GM18508 (cell line): ENCODE results near the gene LRP10.
A peak's percentile ranks its signal among the peaks of the same experiment; 100 is the strongest.

Source experiments
- ATAC-seq: cut with Tn5 transposase; IDR thresholded peaks from one replicate; pipeline ENCODE4 v1.9.1; 2021; ENCODE audit warnings: moderate number of reproducible peaks; ENCODE audit not compliant: insufficient read depth, unreplicated experiment

LRP10 gene

DNA sequence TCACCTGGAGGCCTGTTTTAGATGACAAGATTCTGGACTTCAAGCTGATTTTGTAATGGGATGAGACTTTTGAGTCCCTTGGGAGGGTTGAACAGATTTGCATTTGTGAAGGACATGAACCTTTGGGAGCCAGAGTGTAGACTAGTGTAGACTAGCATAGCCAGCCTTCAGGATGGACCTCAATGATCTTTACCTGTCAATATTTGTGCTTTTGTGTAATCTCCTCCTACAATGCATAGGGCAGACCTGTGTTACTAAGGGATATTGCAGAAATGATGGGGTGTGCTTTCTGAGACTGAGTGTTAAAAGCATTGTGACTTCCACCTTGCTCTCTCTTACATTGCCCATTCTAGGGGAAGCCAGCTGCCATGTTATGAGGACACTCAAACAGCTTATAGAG is 9.9 kb upstream of the LRP10 start:
- ATAC-seq: no peak

DNA sequence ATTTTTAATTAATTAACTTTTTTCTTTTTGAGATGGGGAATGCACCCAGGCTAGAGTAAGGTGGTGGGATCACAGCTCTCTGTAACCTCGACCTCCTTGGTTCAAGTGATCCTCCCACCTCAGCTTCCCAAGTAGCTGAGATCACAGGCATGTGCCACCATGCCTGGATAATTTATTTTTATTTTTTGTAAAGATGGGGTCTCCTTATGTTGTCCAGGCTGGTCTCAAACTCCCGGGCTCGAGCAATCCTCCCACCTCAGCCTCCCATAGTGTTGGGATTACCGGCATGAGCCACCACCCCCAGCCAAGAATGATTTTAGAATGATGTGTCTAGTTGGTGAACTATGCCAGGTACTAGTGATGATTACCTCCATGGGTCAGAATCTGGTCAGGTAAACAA is 6.6 kb upstream of the LRP10 start:
- ATAC-seq: no peak

DNA sequence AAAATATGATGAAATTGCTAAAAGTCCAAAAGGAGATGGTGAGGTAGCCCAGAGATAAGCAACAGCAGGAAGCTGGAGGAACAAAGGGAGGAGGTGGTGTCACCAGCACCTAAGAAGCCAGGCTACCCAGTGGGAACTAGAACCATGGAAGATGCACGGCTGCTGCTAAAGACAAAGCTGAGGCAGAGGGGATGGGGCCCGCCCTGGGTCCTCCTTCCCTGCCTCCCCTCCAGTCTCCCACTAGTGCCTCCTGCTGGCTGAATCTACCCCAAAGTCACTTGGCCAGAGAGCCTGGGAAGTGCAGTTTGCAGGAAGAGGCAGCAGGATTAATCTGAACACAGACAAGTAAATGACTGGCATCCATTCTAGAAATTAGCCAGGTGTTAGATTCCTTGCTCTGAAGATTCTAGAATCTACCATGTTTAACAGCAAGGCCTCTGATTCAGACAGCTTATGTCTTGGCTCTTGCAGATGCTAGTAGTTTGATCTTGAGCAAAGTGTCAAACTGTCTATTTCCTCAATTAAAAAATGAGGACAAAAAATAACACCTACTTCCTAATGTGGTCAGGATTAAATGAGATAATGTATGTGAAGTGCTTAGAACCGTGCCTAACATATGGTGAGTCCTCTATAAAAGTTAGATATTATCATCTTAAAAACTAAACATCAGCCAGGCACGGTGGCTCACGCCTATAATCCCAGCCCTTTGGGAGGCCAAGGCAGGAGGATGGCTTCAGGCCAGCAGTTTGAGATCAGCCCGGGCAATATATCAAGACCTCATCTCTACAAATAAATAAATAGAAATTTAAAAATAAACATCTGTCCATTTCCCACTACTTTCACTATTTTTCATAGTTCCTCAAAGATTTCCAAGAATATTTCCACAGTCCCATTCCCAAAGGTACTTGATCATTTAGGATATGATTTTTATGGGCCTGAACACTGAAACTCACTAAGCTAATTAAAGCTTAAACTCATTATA is 5.8 kb upstream of the LRP10 start:
- no peak for ATAC-seq

DNA sequence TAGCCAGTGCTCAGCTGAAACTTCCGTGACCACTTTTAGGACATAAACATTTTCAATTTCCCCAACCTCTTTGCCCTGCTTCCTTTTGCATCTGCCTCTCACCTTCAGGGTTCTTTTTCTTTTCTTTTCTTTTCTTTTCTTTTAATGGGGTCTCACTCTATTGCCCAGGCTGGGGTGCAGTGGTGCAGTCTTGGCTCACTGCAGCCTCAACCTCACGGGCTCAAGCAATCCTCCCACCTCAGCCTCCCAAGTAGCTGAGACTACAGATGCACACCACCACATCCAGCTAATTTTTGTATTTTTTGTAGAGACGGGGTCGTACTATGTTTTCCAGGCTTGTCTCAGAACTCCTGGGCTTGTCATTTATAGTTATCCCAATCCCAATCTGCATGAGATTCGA is 4.7 kb upstream of the LRP10 start:
- ATAC-seq: no peak

DNA sequence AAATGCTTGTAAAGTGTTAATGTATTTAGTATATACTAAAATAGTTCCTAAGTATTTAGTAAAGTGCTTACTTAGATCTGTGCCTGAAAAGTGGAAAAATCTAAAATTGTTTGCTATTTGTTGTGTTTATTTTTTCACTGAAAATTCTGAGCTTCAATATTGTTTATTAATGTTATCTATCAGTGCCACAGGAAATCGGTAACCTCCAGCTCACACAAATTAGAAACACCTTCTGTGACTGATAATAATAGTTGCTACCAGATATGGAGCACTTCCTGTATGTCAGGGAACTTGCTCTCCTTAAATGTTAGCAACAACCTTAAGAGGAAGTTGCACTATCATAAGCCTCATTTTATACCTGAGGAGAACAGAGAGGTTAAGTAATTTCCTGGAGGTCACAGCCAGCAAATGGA is 723 bp upstream of the LRP10 start:
- peak; percentile 51 for ATAC-seq

DNA sequence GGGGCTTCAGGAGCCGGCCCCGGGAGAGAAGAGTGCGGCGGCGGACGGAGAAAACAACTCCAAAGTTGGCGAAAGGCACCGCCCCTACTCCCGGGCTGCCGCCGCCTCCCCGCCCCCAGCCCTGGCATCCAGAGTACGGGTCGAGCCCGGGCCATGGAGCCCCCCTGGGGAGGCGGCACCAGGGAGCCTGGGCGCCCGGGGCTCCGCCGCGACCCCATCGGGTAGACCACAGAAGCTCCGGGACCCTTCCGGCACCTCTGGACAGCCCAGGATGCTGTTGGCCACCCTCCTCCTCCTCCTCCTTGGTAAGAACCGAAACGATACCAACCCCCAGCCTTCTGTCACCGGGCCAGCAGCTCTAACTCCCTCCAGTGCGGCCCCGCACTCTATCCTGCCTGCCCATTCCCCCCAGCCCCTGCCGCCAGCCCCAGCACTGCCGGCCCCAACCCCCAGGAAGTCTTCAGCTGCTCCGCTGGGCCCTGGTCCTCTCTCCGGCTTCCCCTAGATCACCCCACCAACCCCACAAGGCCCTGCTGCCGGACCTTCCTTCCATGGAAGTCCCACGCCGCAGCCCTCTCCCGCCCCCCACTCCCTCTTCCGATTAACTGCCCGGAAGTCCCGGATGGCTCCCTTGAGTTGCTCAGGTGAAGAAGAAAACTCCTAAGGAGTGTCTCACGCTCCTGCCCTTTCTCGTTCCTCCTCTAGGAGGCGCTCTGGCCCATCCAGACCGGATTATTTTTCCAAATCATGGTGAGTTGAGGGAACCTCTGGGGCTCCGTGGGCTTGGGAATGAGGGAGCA is 693 bp downstream of the LRP10 start:
- ATAC-seq: no peak

DNA sequence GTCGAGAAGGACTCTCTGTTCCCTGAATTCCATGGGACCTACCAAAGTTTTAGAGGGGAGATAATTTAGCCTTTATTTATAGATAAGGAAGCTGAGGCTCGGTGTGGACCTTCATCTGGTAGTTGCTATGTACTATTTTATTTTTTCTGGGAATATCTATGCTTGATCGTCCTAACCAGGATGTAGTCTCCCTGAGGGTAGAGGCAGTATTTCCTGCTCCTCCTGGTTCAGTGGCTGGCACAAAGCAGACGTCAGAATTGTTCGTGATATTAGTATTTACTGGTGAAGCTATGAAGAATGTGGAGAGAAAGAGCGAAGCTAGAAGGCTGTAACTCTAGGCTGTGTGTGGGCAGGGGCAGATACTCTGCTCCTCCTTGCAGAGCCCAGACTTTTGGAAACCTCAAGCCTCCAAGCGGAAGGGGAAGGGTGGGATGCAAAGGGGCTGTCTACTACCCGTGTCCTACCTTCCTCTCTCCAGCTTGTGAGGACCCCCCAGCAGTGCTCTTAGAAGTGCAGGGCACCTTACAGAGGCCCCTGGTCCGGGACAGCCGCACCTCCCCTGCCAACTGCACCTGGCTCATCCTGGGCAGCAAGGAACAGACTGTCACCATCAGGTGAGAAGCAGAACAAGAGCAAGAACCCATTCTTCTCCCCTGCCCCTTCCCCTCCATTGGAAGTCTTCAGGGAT is 1.4 kb downstream of the LRP10 start:
- ATAC-seq: no peak

DNA sequence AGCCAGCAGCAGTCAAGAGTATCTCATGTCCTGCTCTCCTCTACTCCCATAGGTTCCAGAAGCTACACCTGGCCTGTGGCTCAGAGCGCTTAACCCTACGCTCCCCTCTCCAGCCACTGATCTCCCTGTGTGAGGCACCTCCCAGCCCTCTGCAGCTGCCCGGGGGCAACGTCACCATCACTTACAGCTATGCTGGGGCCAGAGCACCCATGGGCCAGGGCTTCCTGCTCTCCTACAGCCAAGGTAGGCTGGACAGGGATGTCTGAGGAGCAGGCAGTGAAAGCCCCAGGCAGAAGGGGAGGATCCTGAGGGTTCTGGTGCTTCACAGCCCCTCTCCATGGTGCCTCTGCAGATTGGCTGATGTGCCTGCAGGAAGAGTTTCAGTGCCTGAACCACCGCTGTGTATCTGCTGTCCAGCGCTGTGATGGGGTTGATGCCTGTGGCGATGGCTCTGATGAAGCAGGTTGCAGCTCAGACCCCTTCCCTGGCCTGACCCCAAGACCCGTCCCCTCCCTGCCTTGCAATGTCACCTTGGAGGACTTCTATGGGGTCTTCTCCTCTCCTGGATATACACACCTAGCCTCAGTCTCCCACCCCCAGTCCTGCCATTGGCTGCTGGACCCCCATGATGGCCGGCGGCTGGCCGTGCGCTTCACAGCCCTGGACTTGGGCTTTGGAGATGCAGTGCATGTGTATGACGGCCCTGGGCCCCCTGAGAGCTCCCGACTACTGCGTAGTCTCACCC is 3.6 kb downstream of the LRP10 start:
- no peak for ATAC-seq

DNA sequence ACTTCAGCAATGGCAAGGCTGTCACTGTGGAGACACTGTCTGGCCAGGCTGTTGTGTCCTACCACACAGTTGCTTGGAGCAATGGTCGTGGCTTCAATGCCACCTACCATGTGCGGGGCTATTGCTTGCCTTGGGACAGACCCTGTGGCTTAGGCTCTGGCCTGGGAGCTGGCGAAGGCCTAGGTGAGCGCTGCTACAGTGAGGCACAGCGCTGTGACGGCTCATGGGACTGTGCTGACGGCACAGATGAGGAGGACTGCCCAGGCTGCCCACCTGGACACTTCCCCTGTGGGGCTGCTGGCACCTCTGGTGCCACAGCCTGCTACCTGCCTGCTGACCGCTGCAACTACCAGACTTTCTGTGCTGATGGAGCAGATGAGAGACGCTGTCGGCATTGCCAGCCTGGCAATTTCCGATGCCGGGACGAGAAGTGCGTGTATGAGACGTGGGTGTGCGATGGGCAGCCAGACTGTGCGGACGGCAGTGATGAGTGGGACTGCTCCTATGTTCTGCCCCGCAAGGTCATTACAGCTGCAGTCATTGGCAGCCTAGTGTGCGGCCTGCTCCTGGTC is 4.3 kb downstream of the LRP10 start:
- no peak for ATAC-seq

DNA sequence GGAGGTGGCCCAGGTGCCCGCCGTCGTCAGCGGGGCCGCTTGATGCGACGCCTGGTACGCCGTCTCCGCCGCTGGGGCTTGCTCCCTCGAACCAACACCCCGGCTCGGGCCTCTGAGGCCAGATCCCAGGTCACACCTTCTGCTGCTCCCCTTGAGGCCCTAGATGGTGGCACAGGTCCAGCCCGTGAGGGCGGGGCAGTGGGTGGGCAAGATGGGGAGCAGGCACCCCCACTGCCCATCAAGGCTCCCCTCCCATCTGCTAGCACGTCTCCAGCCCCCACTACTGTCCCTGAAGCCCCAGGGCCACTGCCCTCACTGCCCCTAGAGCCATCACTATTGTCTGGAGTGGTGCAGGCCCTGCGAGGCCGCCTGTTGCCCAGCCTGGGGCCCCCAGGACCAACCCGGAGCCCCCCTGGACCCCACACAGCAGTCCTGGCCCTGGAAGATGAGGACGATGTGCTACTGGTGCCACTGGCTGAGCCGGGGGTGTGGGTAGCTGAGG is 5.5 kb downstream of the LRP10 start:
- no peak for ATAC-seq

DNA sequence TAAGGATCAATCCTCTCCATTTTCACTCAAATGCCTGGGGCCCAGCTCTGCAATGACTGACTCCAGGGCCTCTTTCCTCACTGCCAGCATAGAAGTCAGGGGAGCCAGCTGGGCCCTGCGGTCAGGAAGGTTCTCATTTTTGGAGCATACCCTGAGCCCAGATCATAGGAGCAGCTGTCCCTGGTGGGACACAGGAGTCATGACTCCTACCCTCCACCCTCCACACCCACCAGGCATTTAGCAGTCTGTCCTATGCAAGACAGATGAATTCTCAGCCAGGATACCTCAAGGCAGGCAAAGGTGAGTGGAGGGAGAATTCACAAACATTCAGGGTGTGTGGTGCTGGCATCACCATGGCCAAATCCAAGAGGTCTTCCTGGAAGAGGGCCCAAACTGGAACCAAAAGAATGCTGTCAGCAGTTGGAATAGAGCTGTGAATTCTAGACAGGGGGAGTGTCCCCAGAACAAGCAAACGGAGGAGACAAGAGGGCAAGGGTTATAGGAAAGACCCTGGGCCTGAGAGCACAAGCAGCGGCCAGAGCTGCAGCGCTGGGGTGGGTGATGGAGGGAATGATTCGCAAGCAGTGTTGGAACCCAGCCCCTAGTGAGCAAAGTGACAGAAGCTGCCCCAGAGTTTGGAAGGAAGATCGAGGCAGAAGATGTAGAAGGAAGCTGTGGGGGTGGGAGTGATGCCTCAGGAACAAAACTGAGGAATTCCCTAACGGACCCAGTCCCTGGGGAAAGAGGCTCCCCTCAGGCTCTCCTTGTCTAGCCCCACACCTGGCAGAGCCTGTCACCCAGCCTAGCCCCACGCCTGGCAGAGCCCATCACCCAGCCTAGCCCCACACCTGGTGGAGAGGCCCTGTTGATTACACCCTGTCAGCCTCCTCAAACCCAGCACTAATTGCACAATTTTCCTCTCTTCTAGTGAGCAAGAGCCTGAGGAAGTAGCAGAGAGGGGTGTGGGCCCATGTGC is 7.0 kb downstream of the LRP10 start:
- no peak for ATAC-seq

DNA sequence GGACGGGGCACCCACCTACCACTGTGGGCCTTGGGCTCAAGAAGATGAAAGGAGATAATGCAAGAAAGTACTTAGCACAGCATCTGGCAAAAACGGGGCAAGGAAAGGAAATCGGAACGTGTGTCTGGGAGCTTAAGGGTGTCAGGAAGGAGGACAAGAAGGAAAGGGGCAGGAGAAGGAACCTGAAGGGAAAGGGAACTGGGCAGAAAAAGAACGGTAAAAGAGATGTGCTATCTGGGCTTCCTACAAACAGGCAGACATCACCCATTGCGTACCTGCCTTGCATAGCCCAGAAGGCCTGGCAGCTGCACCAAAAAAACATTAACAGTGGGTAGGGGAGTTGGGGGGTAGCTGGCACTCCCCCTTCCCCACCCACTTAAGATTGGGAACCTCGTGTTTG is 10.5 kb downstream of the LRP10 start:
- ATAC-seq: no peak

DNA sequence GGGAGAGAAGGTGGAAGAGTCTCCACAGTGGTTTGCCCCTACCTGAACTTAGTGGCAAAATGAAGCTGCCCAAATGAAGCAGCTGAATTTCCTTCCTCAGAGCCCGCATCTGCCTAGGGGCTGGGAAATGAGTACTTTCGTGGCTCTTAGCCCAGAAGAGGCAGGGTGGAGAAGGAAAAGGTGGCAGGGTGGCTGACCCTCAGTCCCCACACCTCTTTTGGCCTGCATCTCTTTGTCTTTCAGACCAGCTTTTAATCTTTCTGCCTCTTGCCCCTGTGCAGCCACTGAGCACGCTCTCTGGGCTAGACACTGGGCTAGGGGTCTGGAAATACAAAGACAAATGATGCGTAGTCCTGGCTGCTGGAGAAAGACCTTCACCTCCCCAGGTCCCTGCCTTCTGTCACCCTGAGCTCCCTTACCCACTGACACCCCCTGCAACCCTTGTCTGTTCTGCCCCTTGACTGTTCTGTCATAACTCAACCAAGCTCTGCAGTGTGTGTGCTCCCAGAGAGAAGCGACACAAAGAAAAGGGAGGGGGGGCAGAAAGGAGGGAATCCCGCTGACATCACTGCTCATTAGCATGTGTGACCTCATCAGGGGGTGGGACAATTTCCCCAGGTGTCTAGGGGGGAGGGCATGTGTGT is 11.1 kb downstream of the LRP10 start:
- no peak for ATAC-seq

DNA sequence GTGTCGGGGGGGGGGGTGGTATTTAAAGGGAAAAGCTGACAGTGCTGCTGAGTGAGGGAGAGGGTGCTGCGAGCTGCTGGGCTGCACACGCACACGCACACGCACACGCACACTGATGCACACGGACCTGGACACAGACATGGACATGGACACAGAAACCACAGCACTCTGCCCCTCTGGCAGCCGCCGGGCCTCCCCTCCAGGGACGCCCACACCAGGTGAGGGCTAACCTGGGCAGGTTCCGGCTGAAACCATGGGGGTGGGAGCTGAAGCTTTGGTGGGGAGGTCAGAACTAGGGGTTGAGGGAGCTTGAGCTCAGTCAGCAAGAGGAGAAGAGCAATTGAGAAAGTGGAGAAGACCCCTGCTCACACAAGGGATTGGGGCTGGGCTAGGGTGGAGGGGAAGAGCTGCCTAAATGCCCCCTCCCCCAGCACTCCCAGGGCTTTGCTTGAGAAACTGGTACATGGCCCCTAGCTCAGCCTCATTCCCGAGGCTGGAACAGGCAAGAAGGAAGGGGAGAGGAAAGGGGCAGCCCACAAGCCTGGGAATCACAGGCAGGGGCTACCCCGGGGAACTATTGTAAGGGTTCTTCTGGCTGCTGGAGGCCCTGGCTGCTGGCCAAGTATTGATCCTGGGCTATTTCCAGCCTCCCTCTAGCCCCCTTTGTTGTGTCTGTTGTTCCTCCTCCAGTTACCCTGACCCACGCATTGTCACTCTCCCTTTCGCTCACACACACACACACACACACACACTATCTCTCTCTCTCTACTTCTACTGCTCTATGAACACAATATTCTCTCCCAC is 11.8 kb downstream of the LRP10 start, which contains the start of gene REM2:
Gene REM2 (plus strand): TSS at position 50 of the 804 bp plus-strand sequence. CDS start 66 bp downstream, at position 116.
- no peak for ATAC-seq

DNA sequence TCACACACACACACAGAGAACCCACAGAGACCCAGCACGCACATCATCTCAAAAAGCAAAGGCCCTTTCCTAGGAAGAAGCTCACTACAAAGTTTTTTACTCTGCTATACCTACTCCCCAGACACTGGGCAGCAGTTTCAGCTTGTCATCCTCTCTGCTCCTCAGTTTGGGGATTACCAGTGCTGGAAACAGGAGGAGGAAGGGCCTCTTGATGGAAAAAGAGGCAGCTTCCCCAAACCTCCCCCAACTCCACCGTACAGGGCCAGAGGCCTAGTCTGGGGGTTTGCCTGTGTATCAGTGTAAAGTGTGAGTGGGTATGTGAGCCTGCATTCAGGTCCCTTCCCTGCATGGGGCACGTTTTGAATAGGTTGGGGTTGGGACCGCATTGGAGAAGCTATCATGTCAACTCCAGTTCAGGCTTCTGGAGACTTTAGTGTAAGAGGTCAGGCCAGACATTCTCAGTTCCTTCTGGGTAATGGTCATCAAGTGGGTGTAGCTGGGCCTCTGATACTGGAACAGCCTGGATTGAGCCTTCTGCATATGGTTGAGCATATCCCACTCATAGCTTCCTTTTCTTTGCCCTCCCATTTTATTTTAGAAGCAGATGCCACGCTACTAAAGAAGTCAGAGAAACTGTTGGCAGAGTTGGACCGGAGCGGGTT is 12.7 kb downstream of the LRP10 start:
- ATAC-seq: no peak

DNA sequence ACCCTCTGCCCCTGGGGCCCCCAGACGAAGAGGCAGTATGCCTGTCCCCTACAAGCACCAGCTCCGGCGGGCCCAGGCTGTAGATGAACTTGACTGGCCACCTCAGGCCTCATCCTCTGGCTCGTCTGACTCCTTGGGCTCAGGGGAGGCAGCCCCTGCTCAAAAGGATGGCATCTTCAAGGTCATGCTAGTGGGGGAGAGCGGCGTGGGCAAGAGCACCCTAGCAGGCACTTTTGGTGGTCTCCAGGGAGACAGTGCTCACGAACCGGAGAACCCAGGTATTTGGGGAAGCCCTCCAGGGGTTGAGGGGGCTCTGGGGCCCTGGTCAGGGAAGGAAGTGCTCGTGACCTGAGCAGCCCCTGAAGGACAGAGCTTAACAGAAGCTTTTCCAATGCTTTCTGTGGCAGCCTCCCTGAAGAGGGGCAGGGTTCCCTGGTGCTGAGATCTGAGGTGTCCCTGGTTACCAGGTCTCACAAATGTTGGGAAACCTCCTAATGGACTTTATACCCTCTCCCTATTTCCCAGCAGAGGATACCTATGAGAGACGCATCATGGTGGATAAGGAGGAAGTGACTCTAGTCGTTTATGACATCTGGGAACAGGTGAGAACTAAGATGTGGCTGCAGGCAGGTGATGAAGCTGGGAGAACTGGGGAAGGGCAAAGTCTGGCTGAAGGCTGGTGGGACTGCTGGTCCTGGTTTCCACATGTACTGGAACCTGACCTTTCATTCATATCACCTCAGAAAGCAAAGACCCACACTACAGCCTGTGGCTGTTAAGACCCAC is 13.4 kb downstream of the LRP10 start:
- ATAC-seq: no peak
